ENCODE results near the gene AHCY.

DNA sequence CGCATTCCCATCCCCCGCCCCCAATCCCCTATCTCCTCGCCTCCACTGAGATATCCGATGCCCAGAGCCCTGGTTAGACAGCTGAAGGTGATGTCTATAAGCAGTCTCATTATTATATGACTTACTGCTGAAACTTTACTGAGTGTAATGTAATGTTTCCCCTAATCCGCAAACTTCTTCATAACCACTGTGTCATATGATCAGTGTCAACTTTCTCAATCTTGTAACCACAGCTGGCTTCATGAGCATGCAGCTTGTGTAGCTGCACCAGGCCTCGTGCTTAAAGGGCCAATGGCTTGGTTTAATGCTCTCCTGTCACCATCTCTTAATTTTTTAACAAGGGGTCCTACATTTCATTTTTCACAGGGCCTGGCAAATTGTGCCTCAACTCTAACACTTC lies 53.9 kb downstream of the AHCY start:
- no peak for TF ChIP-seq POLR2AphosphoS5 (IDR thresholded peaks at IDR 0.05; ENCODE audit: low read depth, low read length)
- no peak for TF ChIP-seq SIN3A (IDR thresholded peaks at IDR 0.05; ENCODE audit: borderline replicate concordance, insufficient read depth, low read length)
- TF ChIP-seq TAF1 (IDR thresholded peaks at IDR 0.05; ENCODE audit: borderline replicate concordance, insufficient read depth, low read length): no peak
